Measurements from ENCODE around the gene PSMD1. TPM values are rescaled to one million over a fixed set of nuclear protein-coding genes. Genes with fewer than 3 reads are reported as not detected.

Gene PSMD1
- total RNA-seq, 1 donor from 2014 or later = 95.1 TPM

DNA sequence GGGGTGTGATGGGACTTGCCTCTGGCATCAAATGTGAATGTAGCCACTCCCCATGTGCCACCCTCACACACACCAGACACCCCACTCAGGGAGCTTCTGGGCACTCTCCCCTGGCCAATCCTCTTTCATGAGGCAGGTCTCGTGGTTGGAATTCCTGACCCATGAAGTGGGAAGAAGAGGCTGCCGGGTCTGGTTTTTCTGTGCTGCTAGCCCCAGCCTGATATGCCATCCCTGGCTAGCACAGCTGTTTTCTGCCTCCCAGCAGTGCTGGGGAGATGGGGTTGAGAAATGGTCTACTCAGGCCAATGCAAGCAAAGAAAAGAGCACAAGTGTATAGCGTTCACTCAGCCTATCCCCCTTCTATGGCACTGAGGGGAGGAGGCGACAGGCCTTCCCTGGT lies 20.5 kb upstream of the PSMD1 start:
- DNase-seq = no peak

- no peak for DNase-seq
These were observed 20.0 kb upstream of the PSMD1 start for GRCh38 chr2:231036578-231037106.

- peak; percentile 18 for DNase-seq
These were observed 19.4 kb upstream of the PSMD1 start, which contains the start of gene C2orf72 for GRCh38 chr2:231037202-231037730. TSS of gene C2orf72 (plus strand) at chr2:231037523. CDS start at chr2:231037566, 43 bp downstream.

DNA sequence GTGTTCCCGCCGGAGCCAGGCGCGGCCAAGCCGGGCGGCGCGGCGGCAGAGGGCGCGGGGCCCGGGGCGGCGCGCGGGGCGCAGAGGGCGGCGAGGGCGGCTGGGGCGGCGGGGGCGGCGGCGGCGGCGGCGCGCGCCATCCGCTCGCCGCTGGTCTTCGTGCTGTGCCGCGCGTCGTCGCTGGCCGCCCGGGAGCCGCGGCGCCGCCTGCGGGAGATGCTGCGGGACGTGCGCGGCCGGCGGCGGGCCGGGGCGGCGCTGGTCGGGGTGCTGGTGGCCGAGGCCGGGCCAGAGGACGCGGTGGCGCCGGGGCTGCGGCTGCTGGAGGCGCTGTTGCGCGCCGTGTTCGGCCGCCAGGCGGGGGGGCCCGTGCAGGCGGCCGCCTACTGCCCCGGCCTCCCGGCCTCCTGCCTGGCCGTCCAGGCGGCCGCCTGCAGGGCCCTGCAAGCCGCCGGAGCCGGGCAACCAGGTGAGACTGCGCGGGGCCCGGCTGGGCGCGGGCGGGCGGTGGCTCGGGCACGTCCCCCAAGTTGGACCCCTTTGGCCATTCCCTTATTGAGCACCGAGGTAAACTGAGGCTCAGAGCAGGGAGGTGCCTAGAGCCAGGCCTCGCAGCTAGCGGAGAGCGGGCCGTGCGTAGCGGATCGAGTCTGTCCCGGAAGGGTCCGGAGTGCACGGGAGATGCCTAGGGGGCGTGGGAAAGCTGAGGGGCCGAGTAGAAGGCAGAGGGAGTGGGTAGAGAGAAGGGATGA lies 18.8 kb upstream of the PSMD1 start:
- DNase-seq = no peak

GRCh38 chr2:231038483-231039293 lies 18.0 kb upstream of the PSMD1 start:
- no peak for DNase-seq

GRCh38 chr2:231039294-231039664 lies 17.4 kb upstream of the PSMD1 start:
- DNase-seq = no peak

DNA sequence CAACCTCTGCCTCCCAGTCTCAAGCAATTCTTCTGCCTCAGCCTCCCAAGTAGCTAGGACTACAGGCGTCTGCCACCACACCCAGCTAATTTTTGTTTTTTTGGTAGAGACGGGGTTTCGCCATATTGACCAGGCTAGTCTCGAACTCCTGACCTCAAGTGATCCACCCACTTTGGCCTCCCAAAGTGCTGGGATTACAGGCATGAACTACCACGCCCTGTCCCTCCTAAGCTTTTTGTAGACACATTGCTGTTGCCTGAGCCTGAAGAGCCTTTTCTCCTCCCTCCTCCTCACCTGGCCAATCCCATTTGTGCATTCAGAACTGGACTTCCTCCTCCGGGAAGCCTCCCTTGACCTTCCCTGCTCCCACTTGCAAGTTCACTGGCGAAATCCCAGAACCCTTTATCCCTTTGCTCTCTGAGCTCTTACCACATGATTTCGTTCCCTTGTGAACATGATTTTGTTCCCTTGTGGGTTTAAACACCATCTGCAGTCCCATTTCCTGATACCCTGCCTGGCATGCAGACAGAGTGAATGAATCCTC lies 16.8 kb upstream of the PSMD1 start:
- no peak for DNase-seq

DNA sequence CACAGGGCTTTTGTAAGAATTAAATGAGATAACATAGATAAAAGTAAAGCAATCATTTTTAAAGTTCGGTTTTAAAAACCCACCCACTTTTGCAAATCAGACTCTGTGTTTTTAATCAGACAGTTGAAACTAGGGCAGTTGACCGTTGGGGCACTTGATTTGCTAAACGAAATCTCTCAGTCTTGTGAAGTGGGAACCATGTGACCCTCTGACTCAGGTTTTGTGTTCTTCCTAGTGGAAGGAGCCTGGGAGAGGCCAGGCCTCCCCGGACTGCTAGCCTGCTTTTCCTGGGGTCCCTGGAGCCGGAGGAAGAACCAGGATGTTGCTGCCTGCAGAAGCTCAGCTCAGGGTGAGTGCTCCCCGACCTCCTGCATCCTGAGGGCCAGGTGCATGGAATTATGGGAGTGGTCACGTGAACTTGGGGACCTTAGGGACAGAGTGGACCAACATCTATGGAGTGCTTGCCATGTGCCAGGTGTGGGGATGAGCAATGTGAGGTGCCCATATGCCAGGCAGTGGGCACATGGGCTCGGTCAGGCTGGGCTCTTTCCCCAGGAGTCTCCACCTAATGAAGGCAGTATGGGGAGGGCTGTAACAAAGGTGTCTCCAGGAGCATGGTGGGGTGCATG lies 15.5 kb upstream of the PSMD1 start:
- no peak for DNase-seq

GRCh38 chr2:231043796-231044195 lies 12.9 kb upstream of the PSMD1 start:
- DNase-seq = no peak

DNA sequence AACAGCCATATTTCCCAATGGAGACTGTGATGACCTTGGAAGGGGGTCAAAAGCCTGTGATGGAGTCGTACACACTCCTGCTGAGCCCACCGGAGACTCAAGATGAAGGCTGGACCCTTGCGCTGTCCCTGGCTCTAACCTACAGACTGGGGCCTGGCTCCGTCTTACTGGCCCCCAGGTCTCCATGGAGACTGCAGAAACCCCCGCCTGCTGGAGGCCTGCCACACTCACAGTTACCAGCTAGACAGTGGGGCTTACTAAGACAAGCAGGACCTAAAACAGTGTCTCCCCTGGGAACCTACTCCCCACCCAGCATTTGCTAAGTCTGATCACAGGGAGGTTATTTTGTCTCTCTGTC lies 9.8 kb upstream of the PSMD1 start:
- DNase-seq = no peak

DNA sequence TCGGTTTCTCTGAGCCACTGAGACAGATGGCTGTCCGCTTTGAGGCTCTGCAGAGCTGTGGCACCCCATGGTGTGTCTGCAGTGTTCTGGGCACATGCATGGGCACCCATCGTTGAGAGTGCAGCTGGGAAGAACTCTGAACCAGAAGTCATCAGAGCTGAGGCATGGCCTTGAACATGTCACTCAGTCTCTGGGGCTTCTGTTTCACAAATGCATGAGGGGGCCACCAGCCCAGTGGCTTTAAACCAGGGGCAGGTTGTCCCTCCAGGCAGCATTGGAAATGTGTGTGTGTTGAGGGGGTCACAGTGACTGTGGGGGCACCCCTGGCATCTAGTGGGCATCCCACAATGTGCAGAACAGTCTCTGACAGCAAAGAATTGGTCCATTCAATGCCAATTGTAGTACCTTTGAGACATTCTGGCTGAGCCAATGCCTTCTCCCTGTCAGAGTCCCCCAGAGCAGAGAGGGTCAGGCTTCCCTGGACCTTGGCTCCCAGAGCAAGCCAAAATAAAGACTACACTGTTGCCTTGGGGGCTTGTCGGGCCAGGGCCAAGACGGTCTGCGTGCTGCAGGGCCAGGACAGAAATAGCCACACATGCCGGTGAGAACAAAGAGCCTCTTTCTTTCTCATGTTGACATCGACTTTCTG lies 9.3 kb upstream of the PSMD1 start:
- DNase-seq = peak; percentile 43

- DNase-seq = no peak
These were observed 8.4 kb upstream of the PSMD1 start for GRCh38 chr2:231047923-231048915.

- DNase-seq = no peak
These were observed 7.2 kb upstream of the PSMD1 start for GRCh38 chr2:231049286-231050017.

DNA sequence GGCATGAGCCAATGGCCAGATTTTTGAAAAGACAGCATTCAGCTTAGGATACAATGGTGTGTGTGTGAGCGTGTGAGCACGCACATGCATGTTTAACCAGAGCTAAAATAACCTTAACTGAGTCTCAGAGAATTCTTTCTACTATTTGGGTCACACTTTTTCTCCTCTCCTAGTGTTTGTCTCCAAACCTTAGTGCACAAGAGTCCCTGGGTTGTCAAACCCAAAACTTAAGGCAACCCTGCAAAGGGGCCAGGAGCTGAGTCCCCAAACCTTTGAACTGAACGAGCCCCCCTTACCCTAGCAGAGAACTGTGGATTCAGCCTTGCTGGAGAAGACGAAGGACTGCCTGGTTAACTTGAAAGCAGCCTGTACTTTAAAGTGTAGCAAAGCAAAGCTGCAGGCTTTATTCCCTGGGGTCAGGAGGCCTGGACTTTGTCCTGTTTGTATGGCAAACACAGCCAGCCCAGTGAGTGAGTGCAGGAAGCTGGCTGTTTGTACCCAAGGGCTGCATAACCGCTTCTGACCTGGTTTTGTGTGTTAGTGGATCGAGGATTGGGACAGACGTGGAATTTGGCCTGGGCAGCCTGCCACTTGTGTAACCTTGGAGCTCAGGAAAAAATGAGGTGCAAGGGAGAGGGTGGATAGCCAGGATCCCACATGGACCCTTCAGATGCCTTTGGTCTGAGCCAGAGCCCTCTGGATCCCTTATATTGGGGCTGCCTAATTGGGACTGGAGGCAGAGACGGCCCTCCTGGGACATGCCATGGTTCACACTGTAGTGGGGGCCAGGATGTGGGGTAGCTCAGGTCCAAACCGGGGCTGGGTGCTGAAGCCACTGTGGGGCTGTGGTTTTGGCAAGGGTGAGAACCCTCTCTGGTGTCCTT lies 6.4 kb upstream of the PSMD1 start:
- peak; percentile 33 for DNase-seq

DNA sequence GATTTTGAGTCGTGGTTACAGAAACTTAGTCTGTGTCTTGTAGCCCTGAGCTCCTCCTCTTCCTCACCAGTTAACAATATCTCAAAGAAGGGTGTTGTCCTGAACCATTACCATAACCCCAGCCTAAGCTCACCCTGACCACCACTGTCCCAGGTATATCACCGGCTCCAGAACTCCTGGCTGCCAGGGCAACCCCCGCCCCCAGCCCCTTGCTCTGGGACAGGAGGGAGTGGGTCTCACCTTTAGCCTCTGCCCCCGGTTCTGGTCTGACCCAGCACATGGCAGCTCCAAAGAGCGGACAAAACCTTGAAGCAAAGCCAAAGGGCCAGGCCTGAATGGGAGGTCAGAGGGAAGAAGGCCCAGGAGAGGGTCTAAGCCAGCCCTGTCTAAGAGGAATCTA lies 5.6 kb upstream of the PSMD1 start:
- DNase-seq = no peak

DNA sequence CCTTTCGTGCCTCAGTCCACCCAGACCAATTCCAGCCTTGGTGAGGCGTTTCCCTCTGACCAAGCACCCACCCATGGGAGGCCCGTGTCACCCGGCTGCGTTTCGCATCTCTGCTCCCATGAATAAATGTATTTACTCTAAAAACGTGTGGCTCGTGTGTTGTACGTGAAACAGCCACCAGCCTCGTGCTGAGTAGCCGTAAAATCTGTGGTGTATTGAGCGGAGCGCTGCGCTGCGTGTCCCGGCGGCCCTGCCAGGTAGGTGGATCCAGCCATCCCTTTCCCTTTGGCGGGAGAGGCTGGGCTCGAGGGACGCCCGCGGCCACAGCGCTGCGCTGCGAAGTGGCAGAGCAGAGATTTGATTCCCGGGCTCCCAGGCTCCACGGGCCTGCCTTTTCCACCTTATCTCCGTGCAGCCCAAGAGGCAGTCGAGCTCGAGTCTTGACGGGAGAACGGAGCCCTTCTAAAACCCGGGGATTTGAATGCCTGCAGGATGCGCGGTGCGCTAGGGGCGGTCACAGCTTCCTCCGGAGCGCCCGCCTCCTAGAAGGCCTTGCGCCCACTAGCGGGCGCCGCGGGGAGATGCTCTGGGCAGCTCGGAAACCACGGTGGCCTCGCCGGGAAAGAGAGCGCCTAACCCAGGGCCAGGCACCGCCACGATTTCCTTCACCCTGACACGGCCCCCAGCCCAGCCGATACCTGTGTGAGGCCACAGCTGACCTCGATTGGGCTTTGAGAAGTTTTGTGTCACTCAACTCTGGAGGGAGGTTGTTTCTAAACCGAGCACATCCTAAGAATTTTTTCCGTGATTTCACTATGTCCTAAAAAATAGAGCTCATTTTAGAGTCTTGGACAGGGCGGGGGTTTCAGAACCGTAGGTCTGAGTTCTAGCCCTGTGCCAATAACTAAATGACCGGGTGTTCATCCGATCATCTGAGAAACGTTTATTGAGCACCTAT lies 3.9 kb upstream of the PSMD1 start:
- DNase-seq = peak; percentile 91

DNA sequence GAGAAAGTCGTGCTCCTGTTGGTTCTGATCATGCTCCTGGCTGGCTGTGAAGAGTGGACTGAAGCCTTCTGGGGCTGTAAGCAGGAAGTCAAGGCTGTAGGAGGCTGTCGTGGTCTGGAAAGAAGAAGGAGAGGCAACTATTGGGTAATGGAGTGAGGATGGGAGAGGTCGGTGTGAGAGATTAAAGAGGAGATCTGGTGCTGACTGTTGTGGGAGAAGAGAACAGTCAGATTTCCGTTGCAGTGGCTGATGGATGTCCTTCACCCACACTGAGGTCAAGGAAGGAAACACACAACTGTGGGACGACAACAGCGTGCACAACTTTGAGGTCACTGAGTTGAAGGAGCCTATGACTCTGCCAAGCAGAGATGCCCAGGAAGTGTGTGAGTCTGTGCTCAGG lies 2.8 kb upstream of the PSMD1 start:
- DNase-seq = no peak

GRCh38 chr2:231057590-231057989 lies 923 bp downstream of the PSMD1 start:
- no peak for DNase-seq

Data from tongue (tissue), 2 donors.